Measurements from ENCODE around the gene VPS37B. TPM values are rescaled to one million over a fixed set of nuclear protein-coding genes. Genes with fewer than 3 reads are reported as not detected.
"Not testable (repeated sequence)": the region's sequence is repeated elsewhere in the genome, so short reads cannot be mapped to it uniquely, and the experiment has no call there.

Gene VPS37B
- total RNA-seq, 1 donor from 2014 or later = 34.9 TPM

GRCh38 chr12:122878780-122879612 lies 16.9 kb downstream of the VPS37B start:
- Histone ChIP-seq H3K27me3 (no peaks in the 10 kb centered on the region), H3K4me1 (peaks cover 78% of the 10 kb centered on the region), H3K4me3 (no peak overlapping the region), H3K36me3 (no peaks in the 10 kb centered on the region), H3K9me3 (no peaks in the 10 kb centered on the region), H3K27ac (peak overlapping the region; percentile 31)
- no peak for DNase-seq (ENCODE audit: extremely low spot score in 2 of 2)
- TF ChIP-seq POLR2AphosphoS5 (IDR thresholded peaks at IDR 0.05; ENCODE audit: insufficient read depth in 1 of 2, low read depth in 1 of 2) = no peak
- TF ChIP-seq CTCF (IDR thresholded peaks at IDR 0.05) = no peak
- no peak for TF ChIP-seq POLR2A (IDR thresholded peaks at IDR 0.05)
- intact Hi-C loops (cut with DNase I) = no loop called here

GRCh38 chr12:122876731-122877130 lies 19.2 kb downstream of the VPS37B start:
- no peaks in the 10 kb centered on the region for H3K36me3 ChIP-seq
- TF ChIP-seq CTCF (IDR thresholded peaks at IDR 0.05) = no peak
- peaks cover 83% of the 10 kb centered on the region for H3K4me1 ChIP-seq
- H3K4me3 ChIP-seq = no peak overlapping the region
- no peaks in the 10 kb centered on the region for H3K27me3 ChIP-seq
- H3K9me3 ChIP-seq = no peaks in the 10 kb centered on the region
- DNase-seq (ENCODE audit: extremely low spot score in 2 of 2) = no peak
- H3K27ac ChIP-seq = no peak overlapping the region
- intact Hi-C loops (cut with DNase I) = no loop called here

- H3K27ac ChIP-seq; H3K36me3 ChIP-seq; intact Hi-C loops (cut with DNase I); H3K27me3 ChIP-seq; H3K9me3 ChIP-seq; H3K4me3 ChIP-seq; DNase-seq (ENCODE audit: extremely low spot score in 2 of 2): not testable (repeated sequence)
- peaks cover 84% of the 10 kb centered on the region for H3K4me1 ChIP-seq
Observed at GRCh38 chr12:122876281-122876680, 19.6 kb downstream of the VPS37B start.

GRCh38 chr12:122875590-122876220 lies 20.2 kb downstream of the VPS37B start:
- no peak for DNase-seq (ENCODE audit: extremely low spot score in 2 of 2)
- H3K27me3 ChIP-seq = no peaks in the 10 kb centered on the region
- H3K4me1 ChIP-seq = peaks cover 84% of the 10 kb centered on the region
- no peaks in the 10 kb centered on the region for H3K9me3 ChIP-seq
- TF ChIP-seq CTCF (IDR thresholded peaks at IDR 0.05) = no peak
- no peak for TF ChIP-seq POLR2A (IDR thresholded peaks at IDR 0.05)
- no peak for TF ChIP-seq POLR2AphosphoS5 (IDR thresholded peaks at IDR 0.05; ENCODE audit: insufficient read depth in 1 of 2, low read depth in 1 of 2)
- peaks cover 0 to under 1% of the 10 kb centered on the region in 2 donors for H3K36me3 ChIP-seq
- intact Hi-C loops (cut with DNase I) = no loop called here
- H3K4me3 ChIP-seq = no peak overlapping the region
- H3K27ac ChIP-seq = no peak overlapping the region

- peaks cover 75% of the 10 kb centered on the region for H3K4me1 ChIP-seq
- intact Hi-C loops (cut with DNase I) = no loop called here
- peak overlapping the region; percentile 86 for H3K27ac ChIP-seq
Observed at GRCh38 chr12:122874081-122874480, 21.8 kb downstream of the VPS37B start.

More at GRCh38 chr12:122874081-122874480, 21.8 kb downstream of the VPS37B start:
- Histone ChIP-seq H3K36me3 (peaks cover 0 to 15% of the 10 kb centered on the region in 2 donors), H3K9me3 (no peaks in the 10 kb centered on the region), H3K4me3 (no peak overlapping the region), H3K27me3 (no peaks in the 10 kb centered on the region)
- no peak for DNase-seq (ENCODE audit: extremely low spot score in 2 of 2)
- TF ChIP-seq CTCF (IDR thresholded peaks at IDR 0.05) (no peak), POLR2AphosphoS5 (IDR thresholded peaks at IDR 0.05; ENCODE audit: insufficient read depth in 1 of 2, low read depth in 1 of 2) (no peak), POLR2A (IDR thresholded peaks at IDR 0.05) (no peak)
